ENCODE data around the gene USP43. TPM values are rescaled to one million over a fixed set of nuclear protein-coding genes. Genes with fewer than 3 reads are reported as not detected.

The USP43 gene
- total and polyA plus RNA-seq, 11 donors = 0.01 to 0.41 (median 0.14) TPM; not detected in 7

DNA sequence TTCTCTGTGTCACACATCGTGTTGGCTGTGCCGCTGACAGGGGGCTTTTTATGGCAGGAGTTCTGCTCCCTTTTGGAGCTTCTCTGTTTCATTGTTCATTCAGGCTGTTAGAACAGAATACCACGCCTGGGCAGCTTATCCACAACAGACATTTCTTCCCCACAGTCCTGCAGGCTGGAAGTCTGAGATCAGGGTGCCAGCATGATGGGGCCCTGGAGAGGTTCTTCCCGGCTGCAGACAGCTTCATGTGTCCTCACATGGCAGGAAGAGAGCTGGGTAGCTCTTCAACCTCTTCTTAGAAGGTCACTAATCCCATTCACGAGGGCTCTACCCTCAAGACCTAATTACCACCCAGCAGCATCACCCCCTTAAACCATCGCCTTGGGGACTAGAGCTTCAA lies 81.0 kb downstream of the USP43 start:
- no peak overlapping the region for H3K27ac ChIP-seq
- TF ChIP-seq, protein P1, sequence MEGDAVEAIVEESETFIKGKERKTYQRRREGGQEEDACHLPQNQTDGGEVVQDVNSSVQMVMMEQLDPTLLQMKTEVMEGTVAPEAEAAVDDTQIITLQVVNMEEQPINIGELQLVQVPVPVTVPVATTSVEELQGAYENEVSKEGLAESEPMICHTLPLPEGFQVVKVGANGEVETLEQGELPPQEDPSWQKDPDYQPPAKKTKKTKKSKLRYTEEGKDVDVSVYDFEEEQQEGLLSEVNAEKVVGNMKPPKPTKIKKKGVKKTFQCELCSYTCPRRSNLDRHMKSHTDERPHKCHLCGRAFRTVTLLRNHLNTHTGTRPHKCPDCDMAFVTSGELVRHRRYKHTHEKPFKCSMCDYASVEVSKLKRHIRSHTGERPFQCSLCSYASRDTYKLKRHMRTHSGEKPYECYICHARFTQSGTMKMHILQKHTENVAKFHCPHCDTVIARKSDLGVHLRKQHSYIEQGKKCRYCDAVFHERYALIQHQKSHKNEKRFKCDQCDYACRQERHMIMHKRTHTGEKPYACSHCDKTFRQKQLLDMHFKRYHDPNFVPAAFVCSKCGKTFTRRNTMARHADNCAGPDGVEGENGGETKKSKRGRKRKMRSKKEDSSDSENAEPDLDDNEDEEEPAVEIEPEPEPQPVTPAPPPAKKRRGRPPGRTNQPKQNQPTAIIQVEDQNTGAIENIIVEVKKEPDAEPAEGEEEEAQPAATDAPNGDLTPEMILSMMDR (IDR thresholded peaks at IDR 0.05) = no peak
- no peak for TF ChIP-seq POLR2A (IDR thresholded peaks at IDR 0.05)
- intact Hi-C loops (cut with DNase I) = loop anchor here in 7 of 10 donors (5.0 to 10.0 kb wide), 8 partner anchors 41 to 899 kb away; partner anchors contain the start of genes CFAP52 (in 1 of the 7) and STX8 (in 1 of the 7)
- DNase-seq (no peak), ATAC-seq (no peak)
- H3K36me3 ChIP-seq = no peaks in the 10 kb centered on the region
- no peaks in the 10 kb centered on the region for H3K9me3 ChIP-seq
- H3K4me3 ChIP-seq = no peak overlapping the region
- H3K4me1 ChIP-seq = no peaks in the 10 kb centered on the region
- 52 to 58% (median 56%) methylated on average over 5 to 6 of the region's 6 CpGs for WGBS, 4 donors
- H3K27me3 ChIP-seq = peaks cover 0 to 34% (median 9%) of the 10 kb centered on the region in 9 donors

DNA sequence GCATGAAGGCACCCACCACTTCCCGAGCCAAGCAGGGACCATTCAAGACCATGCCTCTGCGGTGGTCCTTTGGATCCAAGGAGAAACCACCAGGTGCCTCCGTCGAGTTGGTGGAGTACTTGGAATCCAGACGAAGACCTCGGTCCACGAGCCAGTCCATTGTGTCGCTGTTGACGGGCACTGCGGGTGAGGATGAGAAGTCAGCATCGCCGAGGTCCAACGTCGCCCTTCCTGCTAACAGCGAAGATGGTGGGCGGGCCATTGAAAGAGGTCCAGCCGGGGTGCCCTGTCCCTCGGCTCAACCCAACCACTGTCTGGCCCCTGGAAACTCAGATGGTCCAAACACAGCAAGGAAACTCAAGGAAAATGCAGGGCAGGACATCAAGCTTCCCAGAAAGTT lies 82.7 kb downstream of the USP43 start:
- H3K9me3 ChIP-seq = no peaks in the 10 kb centered on the region
- H3K27me3 ChIP-seq = peaks cover 0 to 34% (median 9%) of the 10 kb centered on the region in 9 donors
- no peaks in the 10 kb centered on the region for H3K4me1 ChIP-seq
- no peak for DNase-seq
- 90 to 95% (median 93%) methylated on average over 10 to 18 of the region's 18 CpGs for WGBS, 4 donors
- no peak for TF ChIP-seq POLR2A (IDR thresholded peaks at IDR 0.05)
- intact Hi-C loops (cut with DNase I) = loop anchor here in 7 of 10 donors (2.0 to 10.0 kb wide), 9 partner anchors 39 to 897 kb away; partner anchors contain the start of genes CFAP52 (in 1 of the 7) and STX8 (in 1 of the 7)
- no peak overlapping the region for H3K4me3 ChIP-seq
- no peak for ATAC-seq
- no peak overlapping the region for H3K27ac ChIP-seq
- H3K36me3 ChIP-seq = no peaks in the 10 kb centered on the region

DNA sequence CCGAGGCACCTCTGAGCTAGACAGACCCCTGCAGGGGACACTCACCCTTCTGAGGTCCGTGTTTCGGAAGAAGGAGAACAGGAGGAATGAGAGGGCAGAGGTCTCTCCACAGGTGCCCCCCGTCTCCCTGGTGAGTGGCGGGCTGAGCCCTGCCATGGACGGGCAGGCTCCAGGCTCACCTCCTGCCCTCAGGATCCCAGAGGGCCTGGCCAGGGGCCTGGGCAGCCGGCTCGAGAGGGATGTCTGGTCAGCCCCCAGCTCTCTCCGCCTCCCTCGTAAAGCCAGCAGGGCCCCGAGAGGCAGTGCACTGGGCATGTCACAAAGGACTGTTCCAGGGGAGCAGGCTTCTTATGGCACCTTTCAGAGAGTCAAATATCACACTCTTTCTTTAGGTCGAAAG lies 83.2 kb downstream of the USP43 start:
- Histone ChIP-seq H3K27ac (no peak overlapping the region), H3K9me3 (no peaks in the 10 kb centered on the region), H3K36me3 (no peaks in the 10 kb centered on the region), H3K27me3 (peaks cover 0 to 34% (median 9%) of the 10 kb centered on the region in 9 donors), H3K4me1 (no peaks in the 10 kb centered on the region), H3K4me3 (no peak overlapping the region)
- peak in 1 of 4 donors; percentile 13 for ATAC-seq
- intact Hi-C loops (cut with DNase I) = loop anchor here in 7 of 10 donors (2.0 to 10.0 kb wide), 9 partner anchors 39 to 896 kb away; partner anchors contain the start of genes CFAP52 (in 1 of the 7) and STX8 (in 1 of the 7)
- no peak for DNase-seq
- no peak for TF ChIP-seq POLR2A (IDR thresholded peaks at IDR 0.05)
- TF ChIP-seq, protein P1 (IDR thresholded peaks at IDR 0.05) = no peak
- WGBS, 4 donors = 68 to 80% (median 76%) methylated on average over 7 to 12 of the region's 12 CpGs

DNA sequence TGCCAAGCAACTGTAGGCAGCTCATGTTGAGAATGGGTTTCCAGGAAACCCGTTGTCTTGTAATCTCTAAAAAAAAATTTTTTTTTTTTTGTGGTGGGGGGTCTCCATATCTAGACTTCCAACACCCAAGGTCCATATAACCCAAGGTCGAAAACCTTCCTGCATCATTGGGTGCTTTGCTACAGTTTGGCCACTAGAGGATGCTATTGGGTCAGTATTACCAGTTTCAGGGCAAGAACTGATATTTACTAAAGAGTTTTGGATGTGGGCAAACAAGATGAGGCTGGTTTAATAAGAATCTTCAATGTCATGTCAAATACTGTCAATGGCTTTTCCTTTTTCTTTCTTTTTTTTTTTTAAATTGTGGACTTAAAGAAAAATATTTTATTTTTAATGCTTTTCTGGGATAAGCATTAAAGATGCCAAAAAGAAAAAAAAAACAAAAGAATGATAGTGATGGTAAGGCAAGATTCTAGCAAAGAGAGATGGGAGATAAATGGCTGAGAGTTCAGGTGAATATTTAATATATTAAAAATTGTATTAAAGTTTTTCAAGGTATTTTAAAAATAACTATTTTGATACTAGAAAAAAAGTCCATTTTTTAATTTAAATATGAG lies 83.8 kb downstream of the USP43 start:
- intact Hi-C loops (cut with DNase I) = loop anchor here in 7 of 10 donors (2.0 to 10.0 kb wide), 9 partner anchors 38 to 896 kb away; partner anchors contain the start of genes CFAP52 (in 1 of the 7) and STX8 (in 1 of the 7)
- no peak overlapping the region for H3K4me3 ChIP-seq
- TF ChIP-seq POLR2A (IDR thresholded peaks at IDR 0.05) = no peak
- TF ChIP-seq, protein P1 (IDR thresholded peaks at IDR 0.05) = peak; percentile 90 to 97 (median 94)
- peak in 3 of 4 donors; percentile 54 to 63 (median 61) for ATAC-seq
- H3K9me3 ChIP-seq = no peaks in the 10 kb centered on the region
- no peaks in the 10 kb centered on the region for H3K4me1 ChIP-seq
- H3K27me3 ChIP-seq = peaks cover 0 to 34% (median 9%) of the 10 kb centered on the region in 9 donors
- H3K36me3 ChIP-seq = no peaks in the 10 kb centered on the region
- WGBS, 4 donors = 2 to 5% (median 3%) methylated on average over 2 of the region's 2 CpGs
- H3K27ac ChIP-seq = no peak overlapping the region
- DNase-seq = no peak
